ENCODE measurements around the gene VRK3. TPM values are rescaled to one million over a fixed set of nuclear protein-coding genes. Genes with fewer than 3 reads are reported as not detected.

The VRK3 gene
- total and polyA plus RNA-seq, 12 donors, result 15.1 to 34.9 (median 23.6) TPM

GRCh38 chr19:50047671-50048070 is 22.5 kb upstream of the VRK3 start:
- TF ChIP-seq, protein P1, sequence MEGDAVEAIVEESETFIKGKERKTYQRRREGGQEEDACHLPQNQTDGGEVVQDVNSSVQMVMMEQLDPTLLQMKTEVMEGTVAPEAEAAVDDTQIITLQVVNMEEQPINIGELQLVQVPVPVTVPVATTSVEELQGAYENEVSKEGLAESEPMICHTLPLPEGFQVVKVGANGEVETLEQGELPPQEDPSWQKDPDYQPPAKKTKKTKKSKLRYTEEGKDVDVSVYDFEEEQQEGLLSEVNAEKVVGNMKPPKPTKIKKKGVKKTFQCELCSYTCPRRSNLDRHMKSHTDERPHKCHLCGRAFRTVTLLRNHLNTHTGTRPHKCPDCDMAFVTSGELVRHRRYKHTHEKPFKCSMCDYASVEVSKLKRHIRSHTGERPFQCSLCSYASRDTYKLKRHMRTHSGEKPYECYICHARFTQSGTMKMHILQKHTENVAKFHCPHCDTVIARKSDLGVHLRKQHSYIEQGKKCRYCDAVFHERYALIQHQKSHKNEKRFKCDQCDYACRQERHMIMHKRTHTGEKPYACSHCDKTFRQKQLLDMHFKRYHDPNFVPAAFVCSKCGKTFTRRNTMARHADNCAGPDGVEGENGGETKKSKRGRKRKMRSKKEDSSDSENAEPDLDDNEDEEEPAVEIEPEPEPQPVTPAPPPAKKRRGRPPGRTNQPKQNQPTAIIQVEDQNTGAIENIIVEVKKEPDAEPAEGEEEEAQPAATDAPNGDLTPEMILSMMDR (IDR thresholded peaks at IDR 0.05), result no peak
- Histone ChIP-seq H3K27ac (no peak overlapping the region), H3K4me1 (peaks cover 0 to 15% (median 11%) of the 10 kb centered on the region in 9 donors), H3K27me3 (peaks cover 0 to 3% (median 0%) of the 10 kb centered on the region in 7 donors), H3K9me3 (peaks cover 0 to 64% (median 35%) of the 10 kb centered on the region in 11 donors), H3K36me3 (peaks cover 6 to 55% (median 45%) of the 10 kb centered on the region in 9 donors), H3K4me3 (no peak overlapping the region)
- DNase-seq, result no peak
- WGBS, 2 donors, result 94 to 95% methylated on average over 4 of the region's 4 CpGs
- ATAC-seq, result no peak
- intact Hi-C loops (cut with DNase I), result loop anchor here in 1 of 10 donors (10.0 kb wide), 1 partner anchor 87 kb away; no protein-coding TSS in a partner anchor

GRCh38 chr19:50046649-50047503 is 21.7 kb upstream of the VRK3 start:
- TF ChIP-seq, protein P1 (IDR thresholded peaks at IDR 0.05), result peak; percentile 46 to 75 (median 61)
- ATAC-seq (no peak), DNase-seq (peak; percentile 45 to 46)
- WGBS, 2 donors, result 67 to 70% methylated on average over 14 of the region's 14 CpGs
- Histone ChIP-seq H3K27ac (no peak overlapping the region), H3K4me1 (peaks cover 0 to 15% (median 11%) of the 10 kb centered on the region in 9 donors), H3K27me3 (peaks cover 0 to 3% (median 0%) of the 10 kb centered on the region in 7 donors), H3K4me3 (no peak overlapping the region), H3K9me3 (peaks cover 0 to 64% (median 35%) of the 10 kb centered on the region in 11 donors), H3K36me3 (peaks cover 6 to 63% (median 53%) of the 10 kb centered on the region in 9 donors)
- intact Hi-C loops (cut with DNase I), result loop anchor here in 1 of 10 donors (10.0 kb wide), 1 partner anchor 88 kb away; no protein-coding TSS in a partner anchor

- DNase-seq (no peak), ATAC-seq (no peak)
- intact Hi-C loops (cut with DNase I), result loop anchor here in 1 of 10 donors (10.0 kb wide), 1 partner anchor 90 kb away; no protein-coding TSS in a partner anchor
- Histone ChIP-seq H3K27ac (no peak overlapping the region), H3K27me3 (no peaks in the 10 kb centered on the region), H3K4me1 (peaks cover 0 to 1% (median 0%) of the 10 kb centered on the region in 9 donors), H3K36me3 (peaks cover 18 to 83% (median 72%) of the 10 kb centered on the region in 9 donors), H3K9me3 (peaks cover 0 to 64% (median 35%) of the 10 kb centered on the region in 11 donors), H3K4me3 (no peak overlapping the region)
- TF ChIP-seq, protein P1 (IDR thresholded peaks at IDR 0.05), result no peak
- WGBS, 2 donors, result 97 to 98% methylated on average over 7 of the region's 7 CpGs
These were observed 19.8 kb upstream of the VRK3 start for GRCh38 chr19:50044922-50045321.

DNA sequence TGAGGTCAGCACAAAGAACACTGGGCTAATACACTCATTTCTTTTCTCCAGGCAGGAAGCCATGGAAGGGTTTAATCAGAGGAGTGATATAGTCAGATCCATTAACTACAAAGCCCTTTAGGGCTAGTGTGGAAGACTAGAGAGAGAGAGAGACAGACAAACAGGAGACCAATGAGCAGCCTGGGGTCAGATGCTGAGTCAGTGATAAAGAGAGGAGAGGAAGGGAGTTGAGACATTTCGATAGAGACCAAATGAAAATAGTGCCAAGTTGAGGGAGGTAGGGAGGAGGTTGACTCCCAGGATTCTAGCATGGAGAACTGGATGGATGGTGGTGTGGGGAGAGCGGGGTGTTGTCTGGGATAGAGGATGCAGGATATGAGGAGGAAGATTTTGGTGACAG is 18.8 kb upstream of the VRK3 start:
- H3K27me3 ChIP-seq, result no peaks in the 10 kb centered on the region
- H3K36me3 ChIP-seq, result peaks cover 18 to 92% (median 82%) of the 10 kb centered on the region in 9 donors
- no peak overlapping the region for H3K27ac ChIP-seq
- no peaks in the 10 kb centered on the region for H3K4me1 ChIP-seq
- TF ChIP-seq, protein P1 (IDR thresholded peaks at IDR 0.05), result no peak
- no peak for ATAC-seq
- H3K4me3 ChIP-seq, result no peak overlapping the region
- DNase-seq, result no peak
- 97 to 100% methylated on average over 2 of the region's 2 CpGs for WGBS, 2 donors
- H3K9me3 ChIP-seq, result peaks cover 0 to 61% (median 35%) of the 10 kb centered on the region in 11 donors
- intact Hi-C loops (cut with DNase I), result loop anchor here in 1 of 10 donors (10.0 kb wide), 1 partner anchor 91 kb away; no protein-coding TSS in a partner anchor
